ENCODE measurements around the gene NBAS. TPM values are rescaled to one million over a fixed set of nuclear protein-coding genes. Genes with fewer than 3 reads are reported as not detected.

The NBAS gene
- polyA plus RNA-seq, 1 of the 3 experiments (the other 2 are of a cell fraction): 12.0 TPM

GRCh38 chr2:15176604-15177003, 384.5 kb downstream of the NBAS start:
- Histone ChIP-seq H3K9me3 (no peaks in the 10 kb centered on the region), H3K79me2 (ENCODE audit: insufficient read depth) (no peaks in the 10 kb centered on the region), H3K27ac (ENCODE audit: low read depth in 2 of 2, low read length in 1 of 2) (peak overlapping the region in 1 of 2 experiments; percentile 19; a peak in 1 of 4 replicates), H3K36me3 (replicated peaks in 1 of 2; ENCODE audit: control insufficient read depth in 1 of 2, insufficient read depth in 2 of 2, low read length in 1 of 2) (peaks cover 0 to 4% of the 10 kb centered on the region in 2 experiments), H3K9ac (no peak overlapping the region), H3F3A (replicated peaks; ENCODE audit: insufficient read depth) (peaks cover 11% of the 10 kb centered on the region), H2AFZ (ENCODE audit: low read depth) (no peak overlapping the region), H3K4me1 (ENCODE audit: control insufficient read depth in 1 of 2, insufficient read depth in 2 of 2, low read depth in 1 of 2, low read length in 1 of 2) (peaks cover 0 to 13% of the 10 kb centered on the region in 2 experiments; a peak in 2 of 4 replicates), H3K4me3 (ENCODE audit: low read depth in 2 of 2, low read length in 1 of 2) (no peak overlapping the region), H3K9me2 (no peaks in the 10 kb centered on the region), H3K4me2 (peak overlapping the region; percentile 5; the same call in 1 of the 2 replicates), H3K27me3 (ENCODE audit: insufficient read depth) (no peaks in the 10 kb centered on the region), H4K20me1 (ENCODE audit: insufficient read depth) (no peaks in the 10 kb centered on the region)
- no peak for DNase-seq
- ChIA-PET CTCF (interaction anchor here (1.2 kb wide), 1 partner anchor 371 kb away, joined by 3 read pairs; no protein-coding TSS in a partner anchor), POLR2A (no interaction called here)
- TF ChIP-seq IRF3 (IDR thresholded peaks at IDR 0.05; ENCODE audit: low read depth, low read length) (no peak), RFX5 (IDR thresholded peaks at IDR 0.05; ENCODE audit: low read length) (no peak), NRF1 (IDR thresholded peaks at IDR 0.05; ENCODE audit: low read depth, low read length) (no peak), RCOR1 (IDR thresholded peaks at IDR 0.05; ENCODE audit: low read length) (no peak), USF1 (IDR thresholded peaks at IDR 0.05; ENCODE audit: borderline replicate concordance, low read depth) (no peak), MAX (IDR thresholded peaks at IDR 0.05; ENCODE audit: low read depth) (no peak)
- 100% methylated on average over 1 of the region's 1 CpG for WGBS (ENCODE audit: low lambda C conversion rate)

- H3K79me2 ChIP-seq (ENCODE audit: insufficient read depth): no peaks in the 10 kb centered on the region
- H3K9ac ChIP-seq: no peak overlapping the region
- DNase-seq: no peak
- peaks cover 12 to 22% of the 10 kb centered on the region in 2 experiments; a peak in 3 of 4 replicates for H3K4me1 ChIP-seq (ENCODE audit: control insufficient read depth in 1 of 2, insufficient read depth in 2 of 2, low read depth in 1 of 2, low read length in 1 of 2)
- 88% methylated on average over 2 of the region's 2 CpGs for WGBS (ENCODE audit: low lambda C conversion rate)
- no peak overlapping the region for H3K4me2 ChIP-seq
- H3K27me3 ChIP-seq (ENCODE audit: insufficient read depth): no peaks in the 10 kb centered on the region
- no peak overlapping the region for H2AFZ ChIP-seq (ENCODE audit: low read depth)
- H3K4me3 ChIP-seq (ENCODE audit: low read depth in 2 of 2, low read length in 1 of 2): no peak overlapping the region
- H3K9me3 ChIP-seq: no peaks in the 10 kb centered on the region
- peaks cover 23% of the 10 kb centered on the region for H3F3A ChIP-seq (replicated peaks; ENCODE audit: insufficient read depth)
- no peaks in the 10 kb centered on the region for H3K9me2 ChIP-seq
- no peak overlapping the region for H3K27ac ChIP-seq (ENCODE audit: low read depth in 2 of 2, low read length in 1 of 2)
- ChIA-PET POLR2A (no interaction called here), CTCF (no interaction called here)
- H3K36me3 ChIP-seq (replicated peaks in 1 of 2; ENCODE audit: control insufficient read depth in 1 of 2, insufficient read depth in 2 of 2, low read length in 1 of 2): peaks cover 0 to 4% of the 10 kb centered on the region in 2 experiments
- no peaks in the 10 kb centered on the region for H4K20me1 ChIP-seq (ENCODE audit: insufficient read depth)
- TF ChIP-seq USF1 (IDR thresholded peaks at IDR 0.05; ENCODE audit: borderline replicate concordance, low read depth) (no peak), RFX5 (IDR thresholded peaks at IDR 0.05; ENCODE audit: low read length) (no peak), ELF1 (IDR thresholded peaks at IDR 0.05) (no peak), SIN3A (IDR thresholded peaks at IDR 0.05; ENCODE audit: borderline replicate concordance, low read depth, low read length) (no peak), JUND (IDR thresholded peaks at IDR 0.05) (no peak), GABPA (IDR thresholded peaks at IDR 0.05; ENCODE audit: low read depth) (no peak), MEF2A (IDR thresholded peaks at IDR 0.05; ENCODE audit: borderline replicate concordance, low read depth) (no peak), USF2 (IDR thresholded peaks at IDR 0.05; ENCODE audit: borderline replicate concordance, low read depth, low read length) (no peak), POLR2AphosphoS5 (IDR thresholded peaks at IDR 0.05; ENCODE audit: low read depth, low read length) (no peak), SMC3 (IDR thresholded peaks at IDR 0.05; ENCODE audit: low read depth, low read length) (no peak), RAD21 (IDR thresholded peaks at IDR 0.05; ENCODE audit: low read length) (no peak), TAF1 (IDR thresholded peaks at IDR 0.05; ENCODE audit: borderline replicate concordance, low read depth, low read length) (no peak), FOXM1 (IDR thresholded peaks at IDR 0.05; ENCODE audit: low read depth) (no peak), MAX (IDR thresholded peaks at IDR 0.05; ENCODE audit: low read depth) (no peak), GATA2 (CRISPR knock-in tag; IDR thresholded peaks at IDR 0.05) (no peak), CHD2 (IDR thresholded peaks at IDR 0.05; ENCODE audit: low read length, partially characterized antibody) (no peak), TCF12 (IDR thresholded peaks at IDR 0.05) (no peak), ZBTB33 (IDR thresholded peaks at IDR 0.05; ENCODE audit: borderline replicate concordance, low read depth) (no peak)
Observed at GRCh38 chr2:15174567-15174966, 386.6 kb downstream of the NBAS start.

Data from SK-N-SH (cell line).